ENCODE results near the gene IL1R2.

Gene IL1R2

DNA sequence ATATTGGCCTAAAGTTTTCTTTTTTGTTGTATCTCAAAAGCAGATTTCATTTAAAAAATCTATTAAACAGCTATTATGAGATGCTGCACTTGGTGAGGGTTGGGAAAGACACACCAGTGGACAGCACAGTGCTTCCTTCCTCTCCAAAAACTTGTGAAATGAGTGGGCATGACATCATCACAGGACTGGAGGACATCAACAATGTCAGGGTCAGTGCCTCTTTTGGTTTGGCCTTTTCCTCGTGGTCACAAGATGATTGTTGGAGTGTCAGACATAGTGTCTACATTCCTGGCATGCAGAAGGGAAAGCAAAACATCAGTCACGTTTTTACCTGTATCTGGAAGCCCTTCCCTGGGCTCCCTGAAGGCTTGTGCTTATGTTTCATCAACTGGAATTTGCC is 49.6 kb downstream of the IL1R2 start:
- Histone ChIP-seq H4K20me1 (ENCODE audit: insufficient read depth, low read length) (no peaks in the 10 kb centered on the region), H3K36me3 (replicated peaks; ENCODE audit: low read depth, low read length) (no peaks in the 10 kb centered on the region), H3K9ac (ENCODE audit: low read length) (no peak overlapping the region), H2AFZ (ENCODE audit: low read depth, low read length) (no peak overlapping the region), H3K4me1 (ENCODE audit: low read length) (peaks cover 37% of the 10 kb centered on the region), H3K27ac (ENCODE audit: low read length) (no peak overlapping the region), H3K27me3 (ENCODE audit: low read depth, low read length) (peaks cover 21% of the 10 kb centered on the region), H3K4me3 (ENCODE audit: low read length) (no peak overlapping the region), H3K79me2 (ENCODE audit: low read length) (no peaks in the 10 kb centered on the region), H3K4me2 (ENCODE audit: low read length) (no peak overlapping the region; the same call in 1 of the 2 replicates), H3K9me3 (ENCODE audit: insufficient read depth, low read length) (no peaks in the 10 kb centered on the region)
- TF ChIP-seq, protein P1, sequence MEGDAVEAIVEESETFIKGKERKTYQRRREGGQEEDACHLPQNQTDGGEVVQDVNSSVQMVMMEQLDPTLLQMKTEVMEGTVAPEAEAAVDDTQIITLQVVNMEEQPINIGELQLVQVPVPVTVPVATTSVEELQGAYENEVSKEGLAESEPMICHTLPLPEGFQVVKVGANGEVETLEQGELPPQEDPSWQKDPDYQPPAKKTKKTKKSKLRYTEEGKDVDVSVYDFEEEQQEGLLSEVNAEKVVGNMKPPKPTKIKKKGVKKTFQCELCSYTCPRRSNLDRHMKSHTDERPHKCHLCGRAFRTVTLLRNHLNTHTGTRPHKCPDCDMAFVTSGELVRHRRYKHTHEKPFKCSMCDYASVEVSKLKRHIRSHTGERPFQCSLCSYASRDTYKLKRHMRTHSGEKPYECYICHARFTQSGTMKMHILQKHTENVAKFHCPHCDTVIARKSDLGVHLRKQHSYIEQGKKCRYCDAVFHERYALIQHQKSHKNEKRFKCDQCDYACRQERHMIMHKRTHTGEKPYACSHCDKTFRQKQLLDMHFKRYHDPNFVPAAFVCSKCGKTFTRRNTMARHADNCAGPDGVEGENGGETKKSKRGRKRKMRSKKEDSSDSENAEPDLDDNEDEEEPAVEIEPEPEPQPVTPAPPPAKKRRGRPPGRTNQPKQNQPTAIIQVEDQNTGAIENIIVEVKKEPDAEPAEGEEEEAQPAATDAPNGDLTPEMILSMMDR (IDR thresholded peaks at IDR 0.05; ENCODE audit: low read depth, low read length) = no peak
- TF ChIP-seq EZH2phosphoT487 (IDR thresholded peaks at IDR 0.05; ENCODE audit: low read depth) = no peak

GRCh38 chr2:102042196-102043081 is 50.7 kb downstream of the IL1R2 start:
- TF ChIP-seq, protein P1 (IDR thresholded peaks at IDR 0.05; ENCODE audit: low read depth, low read length) = no peak
- TF ChIP-seq EZH2phosphoT487 (IDR thresholded peaks at IDR 0.05; ENCODE audit: low read depth) = no peak
- H3K36me3 ChIP-seq (replicated peaks; ENCODE audit: low read depth, low read length) = no peaks in the 10 kb centered on the region
- peak overlapping the region; percentile 16; the same call in 1 of the 2 replicates for H3K4me2 ChIP-seq (ENCODE audit: low read length)
- H3K4me3 ChIP-seq (ENCODE audit: low read length) = no peak overlapping the region
- no peak overlapping the region for H3K9ac ChIP-seq (ENCODE audit: low read length)
- no peaks in the 10 kb centered on the region for H3K79me2 ChIP-seq (ENCODE audit: low read length)
- no peaks in the 10 kb centered on the region for H3K9me3 ChIP-seq (ENCODE audit: insufficient read depth, low read length)
- no peak overlapping the region for H3K27ac ChIP-seq (ENCODE audit: low read length)
- peaks cover 37% of the 10 kb centered on the region for H3K4me1 ChIP-seq (ENCODE audit: low read length)
- no peak overlapping the region for H2AFZ ChIP-seq (ENCODE audit: low read depth, low read length)
- H4K20me1 ChIP-seq (ENCODE audit: insufficient read depth, low read length) = no peaks in the 10 kb centered on the region
- peaks cover 24% of the 10 kb centered on the region for H3K27me3 ChIP-seq (ENCODE audit: low read depth, low read length)

- H3K4me3 ChIP-seq (ENCODE audit: low read length) = no peak overlapping the region
- H3K4me1 ChIP-seq (ENCODE audit: low read length) = peaks cover 37% of the 10 kb centered on the region
- TF ChIP-seq, protein P1 (IDR thresholded peaks at IDR 0.05; ENCODE audit: low read depth, low read length) = no peak
- TF ChIP-seq EZH2phosphoT487 (IDR thresholded peaks at IDR 0.05; ENCODE audit: low read depth) = no peak
- no peaks in the 10 kb centered on the region for H3K36me3 ChIP-seq (replicated peaks; ENCODE audit: low read depth, low read length)
- no peak overlapping the region for H3K4me2 ChIP-seq (ENCODE audit: low read length)
- no peak overlapping the region for H3K27ac ChIP-seq (ENCODE audit: low read length)
- no peaks in the 10 kb centered on the region for H4K20me1 ChIP-seq (ENCODE audit: insufficient read depth, low read length)
- no peak overlapping the region for H2AFZ ChIP-seq (ENCODE audit: low read depth, low read length)
- peaks cover 24% of the 10 kb centered on the region for H3K27me3 ChIP-seq (ENCODE audit: low read depth, low read length)
- no peaks in the 10 kb centered on the region for H3K79me2 ChIP-seq (ENCODE audit: low read length)
- no peaks in the 10 kb centered on the region for H3K9me3 ChIP-seq (ENCODE audit: insufficient read depth, low read length)
- H3K9ac ChIP-seq (ENCODE audit: low read length) = no peak overlapping the region
Observed at GRCh38 chr2:102043560-102043959, 51.8 kb downstream of the IL1R2 start.

DNA sequence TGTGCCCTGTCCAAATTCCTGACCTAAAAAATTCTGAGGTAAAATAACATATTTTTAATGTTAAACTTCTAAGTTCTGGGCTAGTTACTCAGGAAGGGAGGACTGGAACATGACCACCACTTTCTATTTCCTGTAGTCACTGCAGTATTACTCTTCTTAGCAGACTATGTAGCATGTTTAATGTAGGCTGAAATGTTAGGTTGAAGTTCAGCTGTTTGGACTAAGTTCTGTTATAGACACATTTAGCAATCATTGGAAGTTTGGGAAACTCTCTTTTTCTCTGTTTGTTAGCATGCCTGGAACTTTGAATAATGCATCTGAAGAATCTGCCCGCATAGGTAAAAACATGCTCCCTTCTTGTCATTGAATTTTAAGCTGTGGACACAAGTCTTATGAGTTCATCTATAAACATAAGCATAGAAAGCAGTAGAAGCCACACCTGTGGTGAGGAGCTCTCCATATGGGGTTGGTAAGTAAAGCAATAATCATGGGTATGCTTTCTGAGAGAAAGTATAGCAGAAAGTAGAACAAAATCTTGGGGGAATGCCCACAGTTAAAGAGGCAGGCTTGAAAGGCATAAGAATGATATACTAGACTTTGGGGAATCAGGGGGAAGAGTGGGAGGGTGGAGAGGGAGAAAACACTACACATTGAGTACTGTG is 52.6 kb downstream of the IL1R2 start:
- Histone ChIP-seq H3K4me2 (ENCODE audit: low read length) (no peak overlapping the region), H3K9ac (ENCODE audit: low read length) (no peak overlapping the region), H3K27me3 (ENCODE audit: low read depth, low read length) (peaks cover 24% of the 10 kb centered on the region), H3K4me3 (ENCODE audit: low read length) (no peak overlapping the region), H3K9me3 (ENCODE audit: insufficient read depth, low read length) (no peaks in the 10 kb centered on the region), H3K36me3 (replicated peaks; ENCODE audit: low read depth, low read length) (no peaks in the 10 kb centered on the region), H2AFZ (ENCODE audit: low read depth, low read length) (no peak overlapping the region), H4K20me1 (ENCODE audit: insufficient read depth, low read length) (no peaks in the 10 kb centered on the region), H3K79me2 (ENCODE audit: low read length) (no peaks in the 10 kb centered on the region), H3K27ac (ENCODE audit: low read length) (no peak overlapping the region), H3K4me1 (ENCODE audit: low read length) (peaks cover 37% of the 10 kb centered on the region)
- TF ChIP-seq, protein P1 (IDR thresholded peaks at IDR 0.05; ENCODE audit: low read depth, low read length) = no peak
- TF ChIP-seq EZH2phosphoT487 (IDR thresholded peaks at IDR 0.05; ENCODE audit: low read depth) = no peak
